HG03066 (cell line): ENCODE results near the gene CLSTN2.

Source experiments
- ATAC-seq: cut with Tn5 transposase; IDR thresholded peaks from one replicate; pipeline ENCODE4 v1.9.1; 2021; ENCODE audit warnings: low read depth; ENCODE audit not compliant: unreplicated experiment

The CLSTN2 gene

GRCh38 chr3:140219291-140219690 lies 284.3 kb downstream of the CLSTN2 start:
- no peak for ATAC-seq

GRCh38 chr3:140219923-140220452 lies 285.0 kb downstream of the CLSTN2 start:
- no peak for ATAC-seq

GRCh38 chr3:140223197-140223596 lies 288.2 kb downstream of the CLSTN2 start:
- no peak for ATAC-seq

GRCh38 chr3:140223631-140224030 lies 288.6 kb downstream of the CLSTN2 start:
- ATAC-seq, result no peak

GRCh38 chr3:140224307-140224706 lies 289.3 kb downstream of the CLSTN2 start:
- ATAC-seq, result no peak

GRCh38 chr3:140225996-140226395 lies 291.0 kb downstream of the CLSTN2 start:
- ATAC-seq, result no peak

GRCh38 chr3:140233702-140234101 lies 298.7 kb downstream of the CLSTN2 start:
- no peak for ATAC-seq

GRCh38 chr3:140234256-140234655 lies 299.3 kb downstream of the CLSTN2 start:
- no peak for ATAC-seq

GRCh38 chr3:140236836-140237501 lies 302.0 kb downstream of the CLSTN2 start:
- ATAC-seq, result no peak

- no peak for ATAC-seq
Observed at GRCh38 chr3:140238646-140239314, 303.8 kb downstream of the CLSTN2 start.

- no peak for ATAC-seq
Observed at GRCh38 chr3:140242818-140243276, 307.9 kb downstream of the CLSTN2 start.

GRCh38 chr3:140243575-140243974 lies 308.6 kb downstream of the CLSTN2 start:
- no peak for ATAC-seq

- no peak for ATAC-seq
Observed at GRCh38 chr3:140244893-140245292, 309.9 kb downstream of the CLSTN2 start.

GRCh38 chr3:140246578-140246977 lies 311.6 kb downstream of the CLSTN2 start:
- no peak for ATAC-seq

- no peak for ATAC-seq
Observed at GRCh38 chr3:140247775-140248174, 312.8 kb downstream of the CLSTN2 start.

GRCh38 chr3:140249188-140249587 lies 314.2 kb downstream of the CLSTN2 start:
- no peak for ATAC-seq

- ATAC-seq, result no peak
Observed at GRCh38 chr3:140250010-140250855, 315.2 kb downstream of the CLSTN2 start.

- no peak for ATAC-seq
Observed at GRCh38 chr3:140250945-140251344, 316.0 kb downstream of the CLSTN2 start.

- ATAC-seq, result no peak
Observed at GRCh38 chr3:140251678-140252077, 316.7 kb downstream of the CLSTN2 start.

- no peak for ATAC-seq
Observed at GRCh38 chr3:140252812-140253656, 318.0 kb downstream of the CLSTN2 start.
